Activated T-helper 9 cell treated with anti-CD3 and anti-CD28 coated beads, Interleukin-2, amount 50 U/mL, for 16 hours (primary cell): ENCODE measurements around the gene PPIL3.
"Not testable (repeated sequence)": the region's sequence is repeated elsewhere in the genome, so short reads cannot be mapped to it uniquely, and the experiment has no call there.

Source experiments
- DNase-seq: peaks from one replicate; pipeline ENCODE4 v3.0.0-alpha.2; 2020; ENCODE audit warnings: low read depth

The PPIL3 gene

GRCh38 chr2:200888704-200889625 is at the start of gene PPIL3, which contains the start of gene NIF3L1:
Gene PPIL3 (minus strand): TSS chr2:200889077. CDS start chr2:200887615, 1,462 bp downstream.
Gene NIF3L1 (plus strand): TSS chr2:200889371. CDS start chr2:200891944, 2,573 bp downstream.
- peak; percentile 96 for DNase-seq

GRCh38 chr2:200930947-200931626 is 42.2 kb upstream of the PPIL3 start:
- no peak for DNase-seq

DNA sequence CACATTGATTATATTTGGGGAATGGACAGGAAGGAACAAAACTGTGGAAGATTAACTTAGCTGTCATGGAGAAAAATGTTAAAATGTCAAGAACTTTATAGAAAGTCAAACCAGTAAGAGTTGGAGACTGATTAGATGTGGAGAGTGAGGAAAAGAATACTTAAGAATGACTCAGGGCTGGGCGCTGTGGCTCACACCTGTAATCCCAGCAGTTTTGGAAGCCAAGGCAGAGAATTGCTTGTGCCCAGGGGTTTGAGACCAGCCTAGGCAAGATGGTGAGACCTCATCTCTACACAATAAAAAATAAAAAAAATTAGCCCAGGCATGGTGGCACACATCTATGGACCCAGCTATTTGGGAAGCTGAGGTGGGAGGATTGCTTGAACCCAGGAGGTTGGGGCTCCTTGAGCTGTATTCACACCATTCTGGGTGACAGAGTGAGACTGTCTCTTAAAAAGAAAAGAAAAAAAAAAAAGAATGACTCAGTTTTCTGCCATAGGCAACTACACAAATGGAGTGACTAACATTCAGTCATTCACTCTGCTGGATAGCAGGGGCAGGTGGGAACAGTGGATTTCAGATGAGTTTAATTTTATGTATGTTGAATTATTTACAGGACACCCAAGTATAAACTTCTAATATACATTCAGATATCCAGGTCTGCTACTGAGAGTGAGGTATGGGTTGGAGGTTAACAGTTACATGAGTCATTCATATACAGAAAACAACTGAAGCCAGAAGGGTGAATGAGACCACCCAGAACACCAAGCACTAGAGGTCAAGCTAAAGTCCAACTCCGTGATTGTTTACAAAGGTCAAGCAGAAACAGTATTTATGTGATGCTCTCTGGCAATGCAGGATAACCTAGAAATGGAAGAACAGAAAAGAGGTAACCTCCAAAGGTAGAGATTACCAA is 40.7 kb upstream of the PPIL3 start:
- DNase-seq = no peak

DNA sequence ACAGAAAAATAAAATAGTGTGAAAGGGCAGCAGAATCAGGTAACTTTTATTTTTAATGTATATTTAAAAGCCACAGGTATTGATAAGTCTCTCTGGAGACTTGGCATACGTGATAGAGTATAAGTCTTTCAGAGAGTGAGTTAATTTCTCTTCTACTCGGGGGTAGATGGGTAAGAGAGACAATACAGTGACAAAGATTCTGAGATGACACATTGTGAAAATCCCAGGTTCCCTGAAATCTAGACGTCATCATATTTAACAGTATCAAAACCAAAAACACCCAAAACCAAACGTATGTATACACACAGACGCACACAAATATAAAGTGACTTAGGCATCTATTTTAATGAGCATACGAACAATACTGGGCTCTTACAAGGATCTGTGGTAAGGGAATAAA is 33.6 kb upstream of the PPIL3 start:
- DNase-seq = no peak

DNA sequence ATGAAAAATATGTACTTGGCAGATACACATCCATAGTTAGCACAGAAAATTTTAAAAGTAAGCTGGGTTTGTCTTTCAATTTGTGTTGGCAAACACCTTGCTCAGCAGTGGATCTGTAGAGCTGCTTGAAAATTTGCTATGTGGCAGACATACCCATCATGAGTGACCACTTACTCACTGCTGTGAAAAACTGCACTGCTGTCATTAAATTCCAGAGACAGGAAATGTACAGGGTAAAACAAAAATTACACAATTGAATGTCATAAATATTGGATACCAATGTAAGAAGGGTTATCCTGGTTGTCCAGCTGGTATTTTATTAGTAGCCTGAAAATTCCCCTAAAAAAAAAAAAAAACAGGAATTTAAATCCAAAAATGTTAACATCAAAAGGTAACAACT is 24.8 kb upstream of the PPIL3 start:
- DNase-seq = no peak

- DNase-seq = no peak
Observed at GRCh38 chr2:200909958-200910357, 21.1 kb upstream of the PPIL3 start.

DNA sequence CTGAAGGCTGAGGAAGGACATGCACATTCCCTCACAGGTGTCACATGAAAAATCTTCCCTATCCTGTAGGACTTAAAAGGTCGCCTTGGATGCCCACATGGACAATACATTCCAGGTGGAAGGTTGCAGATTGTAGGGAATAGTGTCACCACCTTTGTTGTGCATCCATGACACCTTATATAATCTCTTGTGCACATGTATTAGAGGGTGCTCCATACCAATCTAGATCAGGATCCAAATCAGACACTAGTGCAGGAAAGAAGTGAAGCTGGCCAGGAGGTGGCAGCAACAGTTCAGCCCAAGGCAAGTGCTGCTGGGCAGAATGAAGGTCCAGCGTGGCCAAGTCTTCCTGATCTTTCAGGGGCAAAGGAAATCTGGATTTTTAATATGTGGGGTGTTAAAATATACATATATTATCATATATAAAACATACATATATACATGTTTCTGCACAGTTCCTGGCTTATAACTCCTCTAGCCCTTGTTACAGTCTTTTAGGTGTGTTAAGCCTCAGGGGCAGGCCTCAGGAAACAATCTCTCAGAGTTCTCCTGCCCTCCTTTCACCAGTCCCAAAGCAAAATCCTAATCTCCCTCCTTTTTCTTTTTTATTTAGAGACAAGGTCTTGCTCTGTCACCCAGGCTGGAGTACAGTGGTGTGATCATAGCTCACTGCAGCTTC is 16.9 kb upstream of the PPIL3 start:
- DNase-seq = no peak

DNA sequence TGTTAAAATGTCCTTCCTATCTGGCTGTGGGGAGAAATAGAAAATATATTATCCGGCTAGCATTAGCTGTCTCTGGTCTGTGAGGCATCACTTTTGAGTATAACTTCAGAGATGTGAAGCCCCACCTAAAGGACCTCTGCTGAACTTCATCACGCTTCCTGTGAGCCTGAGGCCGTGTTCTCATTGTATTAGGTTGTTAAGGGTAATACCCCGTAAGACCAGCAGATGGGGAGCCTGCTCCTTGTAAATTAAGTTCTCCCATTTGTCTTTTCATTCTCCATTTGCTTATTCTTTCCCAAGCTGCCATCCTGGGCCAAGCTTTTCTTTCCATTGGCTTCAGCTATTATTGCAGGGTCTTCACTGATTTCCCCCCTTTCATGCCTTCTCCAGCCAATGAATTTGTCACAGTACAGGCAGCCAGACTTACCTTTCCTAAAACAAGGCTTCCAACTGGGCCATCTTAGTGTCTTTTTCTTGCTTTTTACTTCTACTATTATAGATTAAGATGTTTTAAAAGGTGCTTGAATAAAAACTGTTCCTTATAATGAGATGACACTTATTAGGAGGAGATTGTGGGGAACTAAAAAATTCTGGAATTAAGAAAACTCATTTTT is 12.7 kb upstream of the PPIL3 start:
- peak; percentile 44 for DNase-seq

DNA sequence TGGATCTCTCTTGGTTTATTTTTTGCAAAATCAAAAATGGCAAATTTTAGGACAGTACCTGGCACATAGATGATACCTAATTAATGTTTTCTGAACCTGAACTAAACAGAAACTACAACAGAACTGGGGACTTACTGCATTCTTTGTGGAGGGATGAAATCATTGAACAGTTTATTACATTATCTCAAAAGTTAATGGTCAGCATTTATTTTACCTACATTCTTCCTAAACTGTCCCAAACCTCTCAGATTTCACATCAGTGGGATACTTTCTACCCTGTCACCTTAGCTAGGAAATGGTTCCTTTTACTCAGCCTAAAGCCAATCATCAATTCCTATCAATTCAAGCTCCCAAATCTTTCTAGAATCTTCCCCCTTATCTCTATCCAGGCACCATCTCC is 10.6 kb upstream of the PPIL3 start:
- no peak for DNase-seq

GRCh38 chr2:200881715-200882249 is 7.1 kb downstream of the PPIL3 start:
- DNase-seq = not testable (repeated sequence)

GRCh38 chr2:200878289-200878880 is 10.5 kb downstream of the PPIL3 start:
- DNase-seq = no peak

GRCh38 chr2:200877443-200877842 is 11.4 kb downstream of the PPIL3 start:
- DNase-seq = no peak

DNA sequence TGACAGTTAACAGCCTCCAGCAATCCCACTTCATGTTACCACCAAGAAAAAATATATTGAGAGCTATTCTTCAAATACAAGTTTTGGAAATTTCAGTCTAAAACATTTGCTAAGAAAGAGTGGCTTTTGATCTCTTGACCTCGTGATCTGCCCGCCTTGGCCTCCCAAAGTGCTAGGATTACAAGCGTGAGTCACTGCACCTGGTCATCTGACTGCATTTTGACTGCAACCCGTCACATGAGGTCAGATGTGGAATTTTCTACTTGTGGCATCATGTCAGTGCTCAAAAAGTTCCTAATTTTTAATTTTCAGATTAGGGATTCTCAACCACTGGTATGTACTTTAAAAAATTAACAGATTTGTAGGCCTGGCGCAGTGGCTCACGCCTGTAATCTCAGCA is 15.3 kb downstream of the PPIL3 start:
- no peak for DNase-seq

DNA sequence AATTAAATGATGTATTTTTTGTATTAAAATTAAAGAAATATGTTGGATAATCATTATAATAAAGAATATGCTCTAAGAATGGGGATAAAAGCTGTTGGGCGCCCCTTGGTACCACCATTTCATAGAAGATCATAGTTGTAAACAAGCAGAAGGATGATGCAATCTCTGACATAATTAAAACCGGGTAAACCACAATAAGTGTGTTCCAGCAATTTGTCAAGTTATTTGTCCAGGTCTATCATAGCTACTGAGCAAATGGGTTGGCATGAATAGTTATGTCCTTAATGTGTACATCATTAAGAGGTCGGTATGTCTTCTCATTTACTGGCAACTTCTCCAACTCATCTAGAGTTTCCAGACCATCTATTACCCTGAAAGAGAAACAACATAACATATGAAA is 17.7 kb downstream of the PPIL3 start:
- DNase-seq = no peak

DNA sequence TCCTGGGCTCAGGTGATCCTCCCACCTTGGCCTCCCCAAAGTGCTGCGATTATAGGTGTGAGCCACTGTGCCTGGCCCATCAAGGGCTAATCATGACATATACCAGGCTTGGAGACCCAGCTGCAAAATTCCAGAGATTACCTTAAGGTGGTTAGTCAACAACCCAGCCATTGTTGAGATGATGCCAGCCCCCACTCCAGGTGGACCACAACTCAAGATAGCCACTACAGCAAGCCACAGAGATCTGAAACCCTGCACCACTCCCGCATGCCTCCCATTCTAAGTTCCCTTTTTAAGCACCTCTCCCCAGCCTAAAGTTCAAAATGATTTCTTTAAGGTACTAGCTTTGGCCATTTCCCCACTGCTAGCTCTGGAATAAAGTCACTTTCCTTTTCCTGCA is 19.9 kb downstream of the PPIL3 start:
- DNase-seq = no peak

- peak; percentile 97 for DNase-seq
Observed at GRCh38 chr2:200864176-200865034, 24.5 kb downstream of the PPIL3 start, which contains the start of gene CLK1. Gene CLK1 (minus strand): TSS chr2:200864658. CDS start chr2:200861862, 2,796 bp downstream.

GRCh38 chr2:200863782-200864175 is 25.1 kb downstream of the PPIL3 start:
- DNase-seq = no peak

DNA sequence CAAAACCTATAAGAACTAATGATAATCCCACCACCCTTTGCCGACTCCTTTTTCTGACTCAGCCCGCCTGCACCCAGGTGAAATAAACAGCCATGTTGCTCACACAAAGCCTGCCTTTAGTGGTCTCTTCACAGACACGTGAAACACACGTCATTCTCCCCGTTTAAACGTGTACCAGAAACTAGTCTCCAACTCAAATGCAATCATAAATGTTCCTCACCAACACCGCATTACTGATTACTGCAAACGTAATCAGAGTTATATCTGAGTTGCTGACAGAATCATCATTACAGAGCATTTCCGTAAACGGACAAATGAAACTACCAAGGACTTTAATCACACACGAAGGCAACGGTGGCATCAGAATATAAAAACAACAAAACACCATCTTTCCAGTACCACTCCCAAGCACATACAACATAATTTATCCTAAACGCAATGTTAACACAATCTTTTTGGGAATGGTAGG is 26.3 kb downstream of the PPIL3 start:
- peak; percentile 35 for DNase-seq

DNA sequence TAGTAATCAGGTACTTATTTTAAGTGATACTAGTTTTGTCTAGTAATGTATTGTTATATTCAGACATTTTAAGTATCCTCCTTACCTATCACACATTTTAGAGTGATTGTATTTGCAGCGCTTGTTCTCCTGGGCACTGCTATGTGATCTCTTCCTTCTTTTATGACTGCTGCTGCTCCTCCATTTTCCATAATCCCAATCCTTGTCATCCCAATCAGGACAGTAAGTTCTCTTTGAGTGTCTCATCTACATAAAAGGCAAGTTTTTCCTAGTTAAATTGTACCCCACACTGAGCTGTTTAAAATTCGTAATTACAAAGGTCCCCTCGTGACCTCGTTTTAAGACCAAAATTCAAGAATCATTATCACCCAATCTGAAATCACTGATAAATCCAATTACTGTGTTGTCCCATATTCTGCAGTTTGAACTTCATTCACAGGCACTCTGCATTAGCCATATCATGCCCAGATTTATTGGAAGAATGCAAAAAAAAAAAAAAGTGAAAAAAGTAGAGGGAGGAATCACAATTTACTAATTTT is 27.2 kb downstream of the PPIL3 start:
- no peak for DNase-seq
